ENCODE data around the gene ADAMTS2.
"Not testable (repeated sequence)": the region's sequence is repeated elsewhere in the genome, so short reads cannot be mapped to it uniquely, and the experiment has no call there.

ADAMTS2 gene

GRCh38 chr5:179324760-179325295, 20.4 kb downstream of the ADAMTS2 start:
- no peak for DNase-seq

- DNase-seq, result not testable (repeated sequence)
Measured at GRCh38 chr5:179324316-179324715, 20.9 kb downstream of the ADAMTS2 start.

GRCh38 chr5:179323026-179323870, 22.0 kb downstream of the ADAMTS2 start:
- DNase-seq, result no peak

GRCh38 chr5:179322071-179323025, 22.9 kb downstream of the ADAMTS2 start:
- DNase-seq, result no peak

GRCh38 chr5:179321206-179321987, 23.9 kb downstream of the ADAMTS2 start:
- DNase-seq, result no peak

DNA sequence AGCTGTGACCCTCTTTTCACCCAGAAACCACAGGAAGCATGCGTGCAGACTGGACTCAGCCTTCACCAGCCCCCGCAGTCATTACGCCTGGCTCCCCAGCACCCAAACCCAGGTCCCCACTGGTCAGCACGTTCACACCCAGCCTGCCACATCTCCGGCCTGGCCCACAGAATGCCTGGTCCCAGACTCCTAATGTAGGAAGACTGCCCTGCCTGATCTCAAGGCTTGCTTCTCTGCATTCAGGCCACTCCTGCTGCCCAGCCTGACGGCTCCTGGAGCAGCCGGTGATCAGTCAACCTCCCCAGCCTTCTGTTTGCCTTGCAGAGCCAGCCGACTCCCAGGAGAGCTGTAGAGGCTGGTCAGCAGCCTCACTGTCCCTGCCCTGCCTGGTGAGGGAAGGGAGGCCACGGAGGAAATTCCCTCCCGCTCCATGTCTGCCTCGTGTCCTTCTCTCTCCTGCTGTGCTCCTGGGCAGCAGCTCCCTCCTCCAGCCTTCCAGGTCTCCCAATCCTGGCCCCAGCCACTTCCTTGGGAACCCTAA, 25.4 kb downstream of the ADAMTS2 start:
- no peak for DNase-seq

DNA sequence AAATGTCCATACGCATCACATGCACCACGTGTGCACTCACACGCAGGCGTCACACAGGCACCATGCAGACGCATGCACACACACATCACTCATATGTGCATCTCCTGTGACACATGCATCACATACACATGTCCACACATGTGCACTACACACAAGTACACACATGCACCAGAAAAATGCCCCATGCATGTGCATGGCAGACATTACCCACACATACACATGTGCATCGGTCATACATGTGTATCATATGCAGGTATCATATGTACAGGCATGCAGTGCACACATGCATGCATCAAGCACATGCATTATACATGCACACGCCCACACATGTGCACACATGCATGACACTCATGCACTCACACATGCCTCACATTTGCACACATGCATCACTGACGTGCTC, 26.1 kb downstream of the ADAMTS2 start:
- DNase-seq, result no peak

DNA sequence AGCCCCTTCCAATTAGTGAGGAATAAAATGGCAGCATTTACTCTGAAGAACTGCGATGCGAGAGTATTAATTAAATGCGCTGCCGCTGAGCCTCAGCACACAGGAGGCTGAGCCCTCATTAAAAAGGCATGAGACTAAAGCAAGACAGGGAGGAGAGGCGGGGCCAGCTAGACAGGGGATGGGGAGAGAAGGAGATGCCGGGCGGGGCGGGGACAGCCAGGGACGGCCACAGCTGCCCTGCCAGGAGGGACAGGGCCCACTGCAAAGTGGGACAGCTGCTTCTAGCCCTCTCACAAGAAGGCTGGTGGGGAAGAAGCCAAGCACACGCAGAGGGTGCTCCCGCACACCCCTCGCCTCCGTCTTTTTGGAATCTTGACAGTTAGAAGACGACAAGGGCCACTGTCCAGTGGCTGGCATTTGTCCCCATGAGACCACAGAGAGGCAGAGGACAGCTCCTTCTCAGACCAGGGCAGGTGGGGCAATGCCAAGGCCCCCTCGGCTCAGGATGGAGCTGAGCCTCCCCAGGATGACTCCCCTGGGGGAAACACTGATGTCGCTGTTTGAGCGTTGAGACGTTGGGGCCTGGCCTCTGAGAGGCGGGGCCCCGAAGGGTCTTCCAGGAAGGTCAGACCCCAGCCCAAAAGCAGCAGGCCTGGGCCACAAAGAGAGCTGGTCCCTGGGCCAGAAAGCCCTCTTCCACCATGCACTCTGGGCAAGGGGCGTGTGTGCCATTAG, 26.9 kb downstream of the ADAMTS2 start:
- no peak for DNase-seq

- no peak for DNase-seq
Measured at GRCh38 chr5:179317411-179318220, 27.6 kb downstream of the ADAMTS2 start.

- DNase-seq, result no peak
Measured at GRCh38 chr5:179316982-179317381, 28.3 kb downstream of the ADAMTS2 start.

DNA sequence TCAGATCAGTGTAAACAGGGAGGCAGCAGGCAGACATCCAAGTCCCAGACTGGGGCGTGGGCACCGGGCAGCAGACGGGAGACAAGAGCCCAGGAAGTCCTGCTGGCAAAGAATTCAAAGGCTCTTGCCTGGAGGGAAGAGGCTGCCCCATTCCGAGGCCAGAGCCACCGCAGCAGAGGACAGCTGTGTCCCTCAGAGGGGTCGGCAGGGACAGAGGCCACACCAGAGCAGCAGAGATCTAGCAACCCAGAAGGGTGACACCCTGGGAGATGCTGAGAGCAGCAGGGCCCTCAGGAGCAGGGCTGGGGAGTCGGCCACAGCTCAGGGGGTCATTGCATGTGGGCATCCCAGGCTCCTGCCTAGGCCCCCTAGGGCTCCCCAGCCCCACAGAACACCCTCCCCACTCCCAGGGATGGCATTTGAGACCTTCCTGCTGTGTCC, 29.1 kb downstream of the ADAMTS2 start:
- DNase-seq, result no peak

GRCh38 chr5:179315356-179315890, 29.8 kb downstream of the ADAMTS2 start:
- no peak for DNase-seq

- DNase-seq, result no peak
Measured at GRCh38 chr5:179314606-179315355, 30.5 kb downstream of the ADAMTS2 start.

DNA sequence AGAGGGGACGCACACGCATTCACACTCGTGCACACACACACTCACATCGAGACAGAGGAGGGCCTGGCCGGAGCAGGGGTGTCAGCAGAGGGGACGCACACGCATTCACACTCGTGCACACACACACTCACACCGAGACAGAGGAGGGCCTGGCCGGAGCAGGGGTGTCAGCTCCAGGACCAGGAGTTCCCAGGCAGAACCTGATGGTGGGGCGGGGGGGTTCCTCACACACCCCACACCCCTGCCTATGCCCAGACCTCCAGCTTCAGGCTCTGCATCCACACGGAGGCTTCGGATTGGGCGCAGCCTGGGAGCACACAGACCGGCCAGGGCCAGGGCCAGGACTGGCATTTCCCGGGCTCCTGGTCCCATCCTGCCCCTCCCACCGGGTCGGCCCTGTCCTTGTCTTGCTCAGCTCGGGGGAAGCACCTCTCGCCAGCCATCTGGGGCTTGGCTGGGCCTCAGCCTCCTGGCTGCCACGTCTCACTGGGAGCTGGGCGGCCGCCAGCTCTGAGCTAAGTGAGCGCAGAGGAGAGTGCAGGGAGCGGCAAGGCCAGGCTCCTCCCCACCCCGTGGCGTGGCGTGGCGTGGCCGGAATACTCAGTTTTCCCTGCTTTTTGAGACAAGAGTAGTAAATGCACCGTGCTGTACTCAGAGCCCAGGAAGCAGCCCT, 31.3 kb downstream of the ADAMTS2 start:
- no peak for DNase-seq

DNA sequence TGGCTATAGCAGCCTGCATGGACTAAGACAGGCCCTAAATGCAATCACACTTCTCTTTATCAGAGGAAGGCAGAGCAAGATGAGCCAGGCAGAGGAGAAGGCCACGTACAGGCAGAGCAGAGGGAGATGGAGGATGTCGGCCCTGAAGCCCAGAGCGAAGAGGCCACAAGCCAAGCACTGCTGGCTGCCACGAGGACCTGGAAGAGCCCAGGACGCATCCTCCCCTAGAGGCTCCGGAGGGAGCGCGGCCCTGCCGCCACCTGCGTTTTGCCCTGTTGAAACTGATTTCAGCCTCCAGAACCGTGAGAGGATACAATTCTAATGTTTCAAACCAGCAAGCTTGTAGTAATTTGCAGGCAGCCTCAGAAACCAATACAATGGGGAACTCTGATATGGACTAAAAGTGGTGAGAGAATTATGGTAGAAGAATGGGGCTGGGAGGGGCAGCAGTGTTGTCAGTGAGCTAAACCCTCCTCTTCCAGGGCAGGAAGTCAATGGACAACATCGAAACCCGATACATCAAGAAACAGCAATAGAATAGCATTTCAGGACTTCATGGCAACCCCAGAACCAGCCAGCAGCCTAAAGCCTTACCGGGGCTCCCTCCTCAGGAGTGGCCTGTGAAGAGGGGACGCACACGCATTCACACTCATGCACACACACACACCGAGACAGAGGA, 32.6 kb downstream of the ADAMTS2 start:
- no peak for DNase-seq

DNA sequence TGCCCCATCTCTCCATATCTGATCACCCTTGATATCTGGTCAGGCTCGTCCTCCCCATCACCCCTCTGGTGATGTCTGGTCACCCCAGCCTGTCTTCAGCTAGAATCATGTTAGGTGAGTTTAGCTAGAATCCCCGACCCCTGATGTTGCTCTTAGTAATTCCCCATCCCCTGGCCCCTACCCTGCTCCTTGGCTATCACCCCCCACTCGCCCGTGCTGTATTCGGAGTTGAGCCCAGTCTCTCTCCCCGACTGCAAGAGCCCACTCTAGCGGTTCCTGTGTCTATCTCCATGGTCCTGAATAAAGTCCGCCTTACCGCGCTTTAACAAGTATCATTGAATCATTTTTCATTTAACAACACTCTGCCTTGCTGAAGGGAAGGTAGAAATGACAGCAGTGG, 33.7 kb downstream of the ADAMTS2 start:
- no peak for DNase-seq

GRCh38 chr5:179311091-179311470, 34.2 kb downstream of the ADAMTS2 start:
- DNase-seq, result no peak

- no peak for DNase-seq
Measured at GRCh38 chr5:179310439-179311090, 34.7 kb downstream of the ADAMTS2 start.
